MM.1S (cell line): ENCODE data around the gene LIF.

Experiments
- DNase-seq: peaks from one replicate; pipeline ENCODE4 v3.0.0-alpha.2; 2015
- H2AFZ ChIP-seq: fragments of 300-600 bp; sonication (generic); 2 replicates; pipeline ENCODE4 v1.6.0; 2016; ENCODE audit warnings: antibody characterized with exemption, low read length
- H3F3A ChIP-seq: fragments of 300-600 bp; sonication (generic); 2 replicates; pipeline ENCODE4 v1.6.1; 2016; ENCODE audit warnings: mild to moderate bottlenecking, antibody characterized with exemption, low read length, moderate library complexity, mixed read lengths; ENCODE audit not compliant: insufficient read depth
- H3K27ac ChIP-seq: fragments of 300-600 bp; sonication (generic); 2 replicates; pipeline ENCODE4 v1.5.1; 2016; ENCODE audit warnings: mild to moderate bottlenecking, low read length
- H3K27me3 ChIP-seq: fragments of 300-600 bp; sonication (generic); replicated peaks from 2 replicates; pipeline ENCODE4 v1.6.0; 2016; ENCODE audit warnings: low read length; ENCODE audit not compliant: insufficient read depth
- H3K36me3 ChIP-seq: fragments of 300-600 bp; sonication (generic); replicated peaks from 2 replicates; pipeline ENCODE4 v1.6.1; 2016; ENCODE audit warnings: mild to moderate bottlenecking, low read length, mixed read lengths; ENCODE audit not compliant: insufficient read depth
- H3K4me1 ChIP-seq: fragments of 300-600 bp; sonication (generic); 2 replicates; pipeline ENCODE4 v1.6.1; 2016; ENCODE audit warnings: low read length, mixed read lengths
- H3K4me2 ChIP-seq: fragments of 300-600 bp; sonication (generic); 2 replicates; pipeline ENCODE4 v1.6.0; 2016; ENCODE audit warnings: low read depth, low read length
- H3K4me3 ChIP-seq: fragments of 300-600 bp; sonication (generic); 2 replicates; pipeline ENCODE4 v1.5.1; 2016; ENCODE audit warnings: low read length, mixed read lengths
- H3K79me2 ChIP-seq: fragments of 300-600 bp; sonication (generic); 2 replicates; pipeline ENCODE4 v1.6.1; 2016; ENCODE audit warnings: mixed run types, low read length, mixed read lengths
- H3K9ac ChIP-seq: fragments of 300-600 bp; sonication (generic); 2 replicates; pipeline ENCODE4 v1.6.1; 2016; ENCODE audit warnings: low read length, mixed read lengths
- H3K9me2 ChIP-seq: fragments of 300-600 bp; sonication (generic); replicated peaks from 2 replicates; pipeline ENCODE4 v1.6.1; 2016; ENCODE audit warnings: mild to moderate bottlenecking, low read length, mixed read lengths; ENCODE audit not compliant: insufficient read depth
- H3K9me3 ChIP-seq: fragments of 300-600 bp; sonication (generic); replicated peaks from 2 replicates; pipeline ENCODE4 v1.6.1; 2016; ENCODE audit warnings: mild to moderate bottlenecking, low read length, mixed read lengths; ENCODE audit not compliant: insufficient read depth
- H4K20me1 ChIP-seq: fragments of 300-600 bp; sonication (generic); 2 replicates; pipeline ENCODE4 v1.6.1; 2016; ENCODE audit warnings: mild to moderate bottlenecking, low read length, moderate library complexity, mixed read lengths; ENCODE audit not compliant: insufficient read depth
- CTCF ChIP-seq: fragments of 300-600 bp; sonication (generic); IDR thresholded peaks from 2 replicates; pipeline ENCODE4 v1.5.1; 2016; ENCODE audit warnings: antibody characterized with exemption, low read length, mixed read lengths
- EZH2 ChIP-seq: fragments of 300-600 bp; sonication (generic); optimal IDR thresholded peaks from 2 replicates; pipeline ENCODE3; 2017; ENCODE audit warnings: low read depth, mild to moderate bottlenecking, antibody characterized with exemption, low read length, mixed read lengths
- EZH2phosphoT487 ChIP-seq: fragments of 300-600 bp; sonication (generic); IDR thresholded peaks from 2 replicates; pipeline ENCODE4 v1.6.1; 2018; ENCODE audit warnings: antibody characterized with exemption, low read length

The LIF gene

GRCh38 chr22:30244066-30244465 lies 2.5 kb downstream of the LIF start:
- no peak overlapping the region for H3K4me2 ChIP-seq
- no peaks in the 10 kb centered on the region for H3K79me2 ChIP-seq
- no peaks in the 10 kb centered on the region; the same call in 1 of the 2 replicates for H3F3A ChIP-seq
- H2AFZ ChIP-seq: no peak overlapping the region
- peaks cover 4% of the 10 kb centered on the region; the same call in 1 of the 2 replicates for H3K4me1 ChIP-seq
- H3K9ac ChIP-seq: no peak overlapping the region
- peaks cover 3% of the 10 kb centered on the region; the same call in 1 of the 2 replicates for H4K20me1 ChIP-seq
- H3K36me3 ChIP-seq: no peaks in the 10 kb centered on the region
- no peak for TF ChIP-seq EZH2phosphoT487
- no peak for TF ChIP-seq CTCF
- no peak for TF ChIP-seq EZH2
- no peak for DNase-seq
- H3K27ac ChIP-seq: no peak overlapping the region
- peaks cover 70% of the 10 kb centered on the region for H3K27me3 ChIP-seq
- H3K9me2 ChIP-seq: no peaks in the 10 kb centered on the region
- no peak overlapping the region for H3K4me3 ChIP-seq
- no peaks in the 10 kb centered on the region for H3K9me3 ChIP-seq

DNA sequence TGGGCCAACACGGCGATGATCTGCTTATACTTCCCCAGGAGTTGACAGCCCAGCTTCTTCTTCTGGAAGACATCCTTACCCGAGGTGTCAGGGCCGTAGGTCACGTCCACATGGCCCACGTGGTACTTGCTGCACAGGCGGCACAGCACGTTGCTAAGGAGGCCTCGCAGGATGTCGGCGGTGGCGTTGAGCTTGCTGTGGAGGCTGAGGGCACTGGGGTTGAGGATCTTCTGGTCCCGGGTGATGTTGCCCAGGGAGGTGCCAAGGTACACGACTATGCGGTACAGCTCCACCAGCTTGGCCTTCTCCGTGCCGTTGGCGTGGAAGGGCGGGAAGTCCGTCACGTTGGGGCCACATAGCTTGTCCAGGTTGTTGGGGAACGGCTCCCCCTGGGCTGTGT lies 2.9 kb downstream of the LIF start:
- Histone ChIP-seq H3K4me3 (no peak overlapping the region), H3K27ac (no peak overlapping the region), H3K9ac (no peak overlapping the region), H3K4me1 (peaks cover 4% of the 10 kb centered on the region; the same call in 1 of the 2 replicates), H2AFZ (no peak overlapping the region), H4K20me1 (peaks cover 3% of the 10 kb centered on the region; the same call in 1 of the 2 replicates), H3K9me2 (no peaks in the 10 kb centered on the region), H3K27me3 (peaks cover 67% of the 10 kb centered on the region), H3K9me3 (no peaks in the 10 kb centered on the region), H3K36me3 (no peaks in the 10 kb centered on the region), H3K4me2 (no peak overlapping the region), H3K79me2 (no peaks in the 10 kb centered on the region), H3F3A (no peaks in the 10 kb centered on the region; the same call in 1 of the 2 replicates)
- TF ChIP-seq EZH2phosphoT487 (no peak), EZH2 (no peak), CTCF (no peak)
- DNase-seq: no peak

DNA sequence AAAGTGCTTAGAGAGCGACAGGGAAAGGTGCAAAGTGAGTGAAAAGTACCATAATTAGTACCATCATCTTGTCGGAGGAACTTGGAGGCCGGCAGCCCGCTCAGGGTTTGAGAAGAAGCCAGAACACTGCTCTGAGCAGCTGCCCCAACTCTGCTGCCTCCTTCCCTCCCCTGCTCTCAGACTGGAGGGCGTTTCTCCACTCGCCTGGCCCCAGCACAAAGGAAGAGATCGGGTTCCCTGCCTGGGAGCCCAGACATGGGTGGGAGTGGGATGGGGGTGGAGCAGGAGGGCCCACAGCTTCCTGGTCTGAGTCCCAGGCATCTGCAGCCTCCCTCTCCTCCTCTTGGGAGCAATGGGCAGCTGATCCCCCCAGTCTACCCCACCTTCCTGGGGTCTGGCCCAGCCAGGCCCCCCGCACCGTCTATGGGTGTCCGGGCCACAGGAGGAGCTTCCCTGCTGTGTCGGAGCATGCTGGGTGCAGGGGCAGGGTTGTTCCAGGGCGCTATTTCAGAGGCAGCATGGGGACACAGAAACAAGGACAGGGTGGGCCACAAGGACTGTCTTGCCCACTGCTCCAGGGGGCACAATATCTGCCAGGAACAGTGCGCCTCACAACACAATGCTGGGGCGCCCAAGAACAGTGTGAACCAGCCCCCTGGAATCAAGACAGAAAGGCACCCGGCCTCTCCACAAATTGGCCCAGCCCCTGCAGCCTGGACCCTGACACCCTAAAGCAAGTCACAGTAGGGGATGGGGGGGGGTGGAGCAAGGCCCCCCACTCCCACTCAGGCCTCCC lies 4.8 kb downstream of the LIF start:
- Histone ChIP-seq H3K27ac (no peak overlapping the region), H4K20me1 (no peaks in the 10 kb centered on the region), H3K9me3 (no peaks in the 10 kb centered on the region), H3F3A (no peaks in the 10 kb centered on the region; the same call in 1 of the 2 replicates), H2AFZ (no peak overlapping the region), H3K9me2 (no peaks in the 10 kb centered on the region), H3K79me2 (no peaks in the 10 kb centered on the region), H3K4me3 (no peak overlapping the region), H3K4me1 (peaks cover 4% of the 10 kb centered on the region; the same call in 1 of the 2 replicates), H3K36me3 (no peaks in the 10 kb centered on the region), H3K4me2 (no peak overlapping the region), H3K9ac (no peak overlapping the region), H3K27me3 (peaks cover 53% of the 10 kb centered on the region)
- TF ChIP-seq CTCF: no peak
- no peak for TF ChIP-seq EZH2phosphoT487
- TF ChIP-seq EZH2: no peak
- no peak for DNase-seq
